Measurements from ENCODE around the gene AXL.
"Not testable (repeated sequence)": the region's sequence is repeated elsewhere in the genome, so short reads cannot be mapped to it uniquely, and the experiment has no call there.

Gene AXL

DNA sequence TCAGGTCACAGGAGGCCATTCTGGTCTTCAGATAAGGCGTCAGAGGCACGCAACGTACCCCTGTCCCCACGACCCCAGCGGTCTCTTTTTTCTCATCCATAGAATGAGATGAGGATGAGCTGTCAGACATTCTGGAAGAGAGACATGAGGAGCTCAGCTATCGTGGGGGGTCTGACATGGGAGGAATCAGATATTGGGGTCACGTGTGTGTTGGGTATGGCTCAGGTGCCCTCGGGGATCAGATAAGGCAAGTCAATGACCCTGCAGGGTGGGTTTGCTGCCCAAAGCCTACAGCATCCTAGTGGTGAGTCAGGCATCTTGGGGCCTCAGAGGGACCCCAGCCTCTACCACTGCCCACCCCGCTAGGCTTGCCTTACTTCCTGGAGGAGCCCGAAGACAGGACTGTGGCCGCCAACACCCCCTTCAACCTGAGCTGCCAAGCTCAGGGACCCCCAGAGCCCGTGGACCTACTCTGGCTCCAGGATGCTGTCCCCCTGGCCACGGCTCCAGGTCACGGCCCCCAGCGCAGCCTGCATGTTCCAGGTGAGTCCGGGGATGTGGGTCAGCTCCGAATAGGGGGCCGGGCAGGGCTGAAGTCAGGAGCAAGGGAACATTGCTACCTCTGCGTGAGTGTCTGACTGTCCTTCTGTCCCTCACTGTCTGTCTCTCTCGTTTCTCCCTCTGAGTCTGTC lies 2.6 kb downstream of the AXL start:
- Histone ChIP-seq H3K4me2 (no peak overlapping the region), H3K36me3 (no peaks in the 10 kb centered on the region)

DNA sequence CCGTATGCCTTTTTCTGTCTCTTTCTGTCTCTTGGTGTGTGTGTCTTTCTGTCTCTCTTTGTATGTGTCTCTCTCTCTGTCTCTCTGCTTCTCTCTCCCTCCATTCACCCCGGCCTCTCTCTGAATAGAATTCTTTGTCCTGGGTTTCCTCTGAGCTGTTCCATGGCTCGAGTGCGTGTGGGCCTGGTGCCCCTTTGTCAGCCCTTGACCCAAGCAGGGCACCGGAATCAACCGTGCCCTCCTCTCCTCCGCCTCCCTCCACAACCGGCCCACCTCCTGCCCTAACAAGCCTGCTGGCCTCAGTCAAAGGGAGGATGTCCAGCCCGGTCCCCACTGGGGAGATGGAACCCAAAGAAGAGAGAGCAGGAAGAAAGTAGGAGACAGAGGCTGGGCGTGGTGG lies 3.2 kb downstream of the AXL start:
- Histone ChIP-seq H3K9ac (no peak overlapping the region), H3K27ac (no peak overlapping the region), H4K20me1 (no peaks in the 10 kb centered on the region), H3K4me3 (no peak overlapping the region), H3K4me2 (no peak overlapping the region), H3K27me3 (peaks cover 0 to 22% (median 12%) of the 10 kb centered on the region in 11 experiments; a peak in 16 of 22 replicates), H3K9me3 (replicated peaks in 1 of 11) (no peaks in the 10 kb centered on the region), H3K4me1 (peaks cover 4 to 19% (median 12%) of the 10 kb centered on the region in 10 experiments; a peak in 17 of 20 replicates), H3K36me3 (no peaks in the 10 kb centered on the region)
- no peak for TF ChIP-seq Cebpa-rat (IDR thresholded peaks at IDR 0.05)

More for the DNA sequence above, 2.6 kb downstream of the AXL start:
- Histone ChIP-seq H4K20me1 (no peaks in the 10 kb centered on the region), H3K9me3 (replicated peaks in 1 of 11) (no peaks in the 10 kb centered on the region), H3K4me1 (peaks cover 4 to 21% (median 17%) of the 10 kb centered on the region in 10 experiments; a peak in 17 of 20 replicates), H3K9ac (no peak overlapping the region), H3K4me3 (no peak overlapping the region), H3K27me3 (peaks cover 0 to 22% (median 12%) of the 10 kb centered on the region in 11 experiments; a peak in 16 of 22 replicates), H3K27ac (no peak overlapping the region)
- TF ChIP-seq Cebpa-rat (IDR thresholded peaks at IDR 0.05), result no peak

DNA sequence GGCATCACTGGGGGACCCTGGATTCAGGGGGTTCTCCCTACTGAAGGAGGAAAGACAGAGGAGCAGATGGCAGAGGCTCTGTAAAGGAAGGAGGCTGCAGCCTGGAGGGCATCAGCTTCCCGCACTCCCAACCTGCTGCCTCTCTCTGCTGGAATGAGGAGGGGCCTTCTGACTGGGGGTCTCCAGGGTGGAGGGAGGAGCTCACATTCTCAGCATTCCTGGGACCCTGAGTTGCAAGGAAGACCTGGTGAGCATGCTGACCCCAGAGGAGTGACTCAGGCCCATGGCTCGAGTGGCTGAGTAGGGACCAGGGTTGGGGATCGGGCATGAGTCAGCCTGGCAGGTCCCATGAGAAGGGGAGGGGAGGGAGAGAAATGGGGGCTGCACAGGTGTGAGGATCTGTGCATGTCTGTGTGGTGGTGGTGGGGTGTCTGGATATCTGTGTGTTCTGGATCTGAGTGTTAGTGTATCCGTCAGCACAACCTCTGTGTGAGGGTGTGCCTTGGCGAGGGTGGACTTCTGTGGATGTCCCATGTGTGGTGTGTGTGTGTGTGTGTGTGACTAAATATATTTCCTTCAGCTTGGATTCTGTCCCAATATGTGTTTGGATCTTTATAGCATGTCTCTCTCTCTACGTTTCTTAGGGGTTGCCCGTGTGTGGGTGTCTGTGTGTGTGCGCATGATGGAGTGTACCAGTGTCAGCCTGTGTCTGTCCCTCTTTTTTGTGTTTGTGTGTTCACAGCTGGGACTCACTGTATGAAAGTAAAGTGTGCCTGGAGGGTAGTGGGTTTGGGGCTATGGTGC lies 4.6 kb downstream of the AXL start:
- peaks cover 9 to 21% (median 14%) of the 10 kb centered on the region in 10 experiments; a peak in 18 of 20 replicates for H3K4me1 ChIP-seq
- no peak for TF ChIP-seq Cebpa-rat (IDR thresholded peaks at IDR 0.05)
- no peak overlapping the region for H3K4me3 ChIP-seq

DNA sequence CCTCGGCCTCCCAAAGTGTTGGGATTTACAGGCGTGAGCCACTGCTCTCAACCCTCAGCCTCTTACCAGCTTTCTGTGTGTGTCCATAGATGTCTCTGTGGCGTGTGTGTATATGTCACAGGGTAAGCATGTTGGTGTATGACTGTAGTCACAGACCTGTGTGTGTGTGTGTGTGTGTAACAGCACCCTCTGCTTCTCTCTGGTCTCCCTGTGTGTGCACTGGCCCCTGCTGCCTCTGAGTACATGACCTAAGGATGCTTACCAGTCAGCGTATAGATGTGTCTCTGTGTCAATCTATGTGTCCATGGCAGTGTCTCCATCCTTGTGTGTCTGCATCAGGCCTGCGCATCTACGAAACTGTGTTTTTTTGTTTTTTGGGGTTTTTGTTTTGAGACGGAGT lies 5.6 kb downstream of the AXL start:
- TF ChIP-seq Cebpa-rat (IDR thresholded peaks at IDR 0.05), result no peak
- no peak overlapping the region for H3K4me2 ChIP-seq
- no peak overlapping the region for H3K9ac ChIP-seq
- H4K20me1 ChIP-seq, result no peaks in the 10 kb centered on the region
- peaks cover 0 to 15% (median 11%) of the 10 kb centered on the region in 11 experiments; a peak in 15 of 22 replicates for H3K27me3 ChIP-seq
- no peak overlapping the region for H3K27ac ChIP-seq
- H3K4me1 ChIP-seq, result peaks cover 9 to 21% (median 14%) of the 10 kb centered on the region in 10 experiments; a peak in 18 of 20 replicates
- H3K9me3 ChIP-seq (replicated peaks in 1 of 11), result no peaks in the 10 kb centered on the region
- H3K36me3 ChIP-seq, result no peaks in the 10 kb centered on the region
- H3K4me3 ChIP-seq, result no peak overlapping the region

More for the DNA sequence above, 4.6 kb downstream of the AXL start:
- no peaks in the 10 kb centered on the region for H3K36me3 ChIP-seq
- H3K27ac ChIP-seq, result no peak overlapping the region
- H3K4me2 ChIP-seq, result no peak overlapping the region
- H3K9ac ChIP-seq, result no peak overlapping the region
- peaks cover 0 to 22% (median 12%) of the 10 kb centered on the region in 11 experiments; a peak in 16 of 22 replicates for H3K27me3 ChIP-seq
- H3K9me3 ChIP-seq (replicated peaks in 1 of 11), result no peaks in the 10 kb centered on the region
- no peaks in the 10 kb centered on the region for H4K20me1 ChIP-seq

DNA sequence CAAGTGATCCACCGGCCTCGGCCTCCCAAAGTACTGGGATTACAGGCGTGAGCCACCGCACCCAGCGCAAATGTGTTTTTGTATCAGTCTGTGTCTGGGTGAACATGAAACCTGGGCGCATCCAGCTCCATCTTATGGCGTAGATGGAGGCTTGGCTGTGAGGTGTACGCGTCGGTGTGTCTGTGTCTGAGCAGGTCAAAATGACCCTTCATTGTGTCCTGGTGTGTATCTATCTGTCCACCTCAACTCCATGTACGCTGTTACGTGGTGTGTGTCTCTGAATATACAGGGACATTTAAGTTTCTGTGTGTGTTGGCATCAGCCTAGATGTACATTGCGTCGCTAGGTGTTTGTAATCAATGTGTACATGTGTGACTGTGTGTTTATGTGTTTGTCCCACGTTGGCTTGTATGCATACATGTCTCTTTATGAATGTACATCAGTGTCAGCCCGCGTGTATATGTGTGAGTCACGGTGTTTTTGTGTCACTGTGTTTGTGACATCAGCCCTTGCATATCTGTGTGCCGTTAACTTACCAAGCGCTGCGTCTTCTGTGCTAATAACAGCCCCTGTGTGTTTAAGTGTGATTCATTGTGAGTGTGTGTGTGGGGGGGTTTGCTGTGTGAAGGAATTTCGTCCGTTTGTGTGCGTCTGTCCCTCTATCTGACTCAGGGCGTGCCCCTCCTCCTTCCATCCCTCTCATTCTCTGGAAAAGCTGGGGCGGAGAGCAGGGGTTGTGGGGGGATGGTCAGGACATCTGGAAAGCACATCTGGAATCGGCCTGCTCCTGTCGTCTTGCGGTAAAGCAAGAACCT lies 6.4 kb downstream of the AXL start:
- H3K9ac ChIP-seq, result no peak overlapping the region
- no peak for TF ChIP-seq Cebpa-rat (IDR thresholded peaks at IDR 0.05)
- no peak overlapping the region for H3K4me2 ChIP-seq
- no peak overlapping the region for H3K27ac ChIP-seq
- no peaks in the 10 kb centered on the region for H3K9me3 ChIP-seq (replicated peaks in 1 of 11)
- no peak overlapping the region for H3K4me3 ChIP-seq
- peaks cover 5 to 16% (median 9%) of the 10 kb centered on the region in 10 experiments; a peak in 18 of 20 replicates for H3K4me1 ChIP-seq
- no peaks in the 10 kb centered on the region for H4K20me1 ChIP-seq
- no peaks in the 10 kb centered on the region for H3K36me3 ChIP-seq
- H3K27me3 ChIP-seq, result peaks cover 0 to 7% (median 3%) of the 10 kb centered on the region in 11 experiments; a peak in 14 of 22 replicates

DNA sequence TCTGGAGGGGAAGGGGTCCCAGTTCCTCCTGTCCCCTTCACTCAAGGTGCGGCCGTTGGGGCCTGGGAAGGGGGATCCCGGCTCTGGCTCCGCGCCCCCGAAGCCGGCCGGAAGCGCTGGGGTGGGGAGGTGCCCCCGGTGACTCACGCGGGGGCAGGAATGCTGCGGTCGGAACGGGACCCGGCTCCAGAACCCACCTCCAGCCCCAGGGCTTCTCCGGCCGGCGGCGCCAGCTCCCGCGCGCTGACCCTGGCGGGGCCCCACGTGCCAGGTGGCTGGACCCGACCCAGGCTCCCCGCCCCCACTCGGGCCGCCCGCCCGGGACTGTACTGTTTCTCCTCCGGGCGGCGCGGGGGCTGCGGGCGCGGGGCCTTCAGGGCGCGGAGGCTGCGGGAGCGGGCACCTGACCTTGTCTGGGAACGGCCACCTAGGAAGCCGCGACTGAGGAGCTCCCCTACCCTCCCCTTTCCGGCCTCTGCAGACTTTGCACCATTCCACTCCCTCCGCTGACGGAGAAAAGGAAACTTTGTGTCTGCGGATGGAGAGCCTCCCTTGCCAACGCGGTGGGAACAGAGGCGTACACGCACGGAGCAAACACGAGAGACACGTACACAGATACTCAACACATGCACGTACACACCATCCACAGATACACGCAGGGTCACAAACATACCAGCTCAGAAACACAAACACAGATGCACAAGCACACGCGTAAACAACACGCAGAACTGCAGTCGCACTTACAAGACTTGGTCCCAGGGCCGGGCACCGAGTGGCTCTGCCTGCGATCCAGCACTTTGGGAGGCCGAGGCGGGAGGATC lies 7.2 kb downstream of the AXL start:
- Histone ChIP-seq H3K4me2 (no peak overlapping the region), H3K4me1 (peaks cover 0 to 10% (median under 1%) of the 10 kb centered on the region in 10 experiments; a peak in 5 of 20 replicates), H3K27me3 (no peaks in the 10 kb centered on the region), H3K4me3 (no peak overlapping the region), H4K20me1 (no peaks in the 10 kb centered on the region), H3K27ac (no peak overlapping the region), H3K36me3 (no peaks in the 10 kb centered on the region), H3K9ac (no peak overlapping the region), H3K9me3 (replicated peaks in 1 of 11) (no peaks in the 10 kb centered on the region)
- no peak for TF ChIP-seq Cebpa-rat (IDR thresholded peaks at IDR 0.05)

DNA sequence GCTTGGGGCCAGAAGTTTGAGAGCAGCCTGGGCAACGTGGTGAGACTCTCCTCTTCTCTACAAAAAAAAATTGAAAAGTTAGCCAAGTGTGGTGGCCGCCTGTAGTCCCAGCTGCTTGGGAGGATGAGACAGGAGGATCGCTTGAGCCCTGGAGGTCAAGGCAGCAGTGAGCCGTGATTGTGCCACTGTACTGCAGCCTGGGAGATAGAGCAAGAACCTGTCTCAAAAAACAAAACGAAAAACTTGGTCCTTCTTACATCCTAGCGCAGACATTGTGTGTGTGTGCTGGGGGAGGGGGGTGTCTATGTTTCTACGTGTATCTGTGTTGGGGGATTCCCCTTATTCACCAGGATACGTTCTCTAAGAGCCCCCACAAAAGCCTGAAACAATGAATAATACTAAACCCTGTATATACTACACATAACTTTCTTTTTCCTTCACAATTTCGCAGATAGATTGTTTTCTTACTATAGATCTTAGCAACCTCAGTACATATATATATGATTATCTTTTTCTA lies 7.9 kb downstream of the AXL start:
- no peak overlapping the region for H3K27ac ChIP-seq

DNA sequence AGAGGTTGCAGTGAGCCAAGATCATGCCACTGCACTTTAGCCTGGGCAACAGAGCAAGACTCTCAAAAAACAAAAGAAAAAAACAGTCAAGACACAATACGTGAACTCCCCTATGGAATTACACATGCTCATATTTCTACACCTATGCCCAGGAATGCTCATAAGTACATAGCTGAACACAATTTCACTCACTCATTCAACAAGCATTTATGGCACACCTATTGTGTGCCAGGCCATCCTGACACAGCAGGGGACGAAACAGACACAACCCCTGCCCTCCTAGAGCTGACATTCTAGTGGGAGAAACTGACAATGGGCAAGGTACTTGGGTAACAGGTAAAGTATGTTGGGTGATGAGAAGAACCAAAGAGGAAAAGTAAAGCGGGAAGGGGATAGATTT lies 9.5 kb downstream of the AXL start:
- H3K27ac ChIP-seq, result no peak overlapping the region
- H3K4me1 ChIP-seq, result peaks cover 0 to 16% (median 10%) of the 10 kb centered on the region in 10 experiments; a peak in 14 of 20 replicates
- H3K4me2 ChIP-seq, result peak overlapping the region in 3 of 11 experiments; percentile 3 to 12 (median 7); a peak in 3 of 22 replicates
- no peak overlapping the region for H3K4me3 ChIP-seq
- no peak for TF ChIP-seq Cebpa-rat (IDR thresholded peaks at IDR 0.05)
- H4K20me1 ChIP-seq, result no peaks in the 10 kb centered on the region
- no peaks in the 10 kb centered on the region for H3K36me3 ChIP-seq
- no peak overlapping the region for H3K9ac ChIP-seq
- H3K9me3 ChIP-seq (replicated peaks in 1 of 11), result no peaks in the 10 kb centered on the region
- no peaks in the 10 kb centered on the region for H3K27me3 ChIP-seq

More for the DNA sequence above, 7.9 kb downstream of the AXL start:
- H3K4me3 ChIP-seq, result no peak overlapping the region
- H3K27me3 ChIP-seq, result no peaks in the 10 kb centered on the region
- H3K4me1 ChIP-seq, result peaks cover 0 to 10% (median under 1%) of the 10 kb centered on the region in 10 experiments; a peak in 5 of 20 replicates
- H3K4me2 ChIP-seq, result no peak overlapping the region
- H4K20me1 ChIP-seq, result no peaks in the 10 kb centered on the region
- no peaks in the 10 kb centered on the region for H3K9me3 ChIP-seq (replicated peaks in 1 of 11)
- H3K9ac ChIP-seq, result no peak overlapping the region
- TF ChIP-seq Cebpa-rat (IDR thresholded peaks at IDR 0.05), result no peak
- no peaks in the 10 kb centered on the region for H3K36me3 ChIP-seq

DNA sequence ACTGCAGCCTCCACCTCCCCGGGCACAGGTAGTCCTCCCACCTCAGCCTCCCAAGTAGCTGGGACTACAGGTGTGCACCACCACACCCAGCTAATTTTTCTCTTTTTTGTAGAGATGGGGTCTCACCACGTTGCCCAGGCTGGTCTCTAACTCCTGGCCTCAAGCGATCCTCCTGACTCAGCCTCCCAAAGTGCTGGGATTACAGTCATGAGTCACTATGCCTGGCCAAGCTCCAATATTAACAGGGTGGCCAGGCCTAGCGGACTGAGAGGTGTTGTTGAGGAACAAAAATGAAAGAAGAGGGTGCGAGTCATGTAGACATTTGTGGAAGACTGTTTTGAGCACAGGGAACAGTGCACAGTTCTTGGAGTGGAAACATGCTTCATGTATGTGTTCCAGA lies 10.3 kb downstream of the AXL start:
- not testable (repeated sequence) for H3K9ac ChIP-seq; H3K36me3 ChIP-seq; H4K20me1 ChIP-seq; H3K27ac ChIP-seq; H3K27me3 ChIP-seq; H3K4me3 ChIP-seq; H3K4me2 ChIP-seq; H3K9me3 ChIP-seq (replicated peaks in 1 of 11)
- peaks cover 0 to 24% (median 16%) of the 10 kb centered on the region in 10 experiments; a peak in 15 of 20 replicates for H3K4me1 ChIP-seq
